T-cell (primary cell): ENCODE results near the gene PRSS1. TPM values are rescaled to one million over a fixed set of nuclear protein-coding genes. Genes with fewer than 3 reads are reported as not detected.

Source experiments
- ATAC-seq, 4 experiments: fragments of 200-7000 bp in 3 of 4; fragments of 150-1000 bp in 1 of 4; cut with Tn5 transposase; replicated peaks in 1 of 4; 1 replicate in 3 of 4; 2 replicates in 1 of 4; pipeline ENCODE4 v1.10.0; 2021; ENCODE audit warnings: moderate library complexity in 3 of 4, mild to moderate bottlenecking in 2 of 4, moderate number of reproducible peaks in 1 of 4
- CTCF ChIA-PET, 2 donors: fragments of 300-600 bp; sonication (Branson Sonifier 250); formaldehyde crosslinking; loops; one replicate each; lab custom pipeline; 2022; ENCODE audit warnings: antibody characterized with exemption in 2 of 2; lab: Charles Lee
- POLR2A ChIA-PET, 2 donors: fragments of 300-600 bp; sonication (Branson Sonifier 250); formaldehyde crosslinking; loops; one replicate each; lab custom pipeline; 2022; ENCODE audit warnings: antibody characterized with exemption in 2 of 2; lab: Charles Lee
- DNase-seq, 35 experiments: peaks; one replicate each; pipeline versions ENCODE4 v3.0.0 to v3.0.0-alpha.2; 2013 to 2023
- H3K27ac ChIP-seq: one replicate; pipeline ENCODE4 v1.5.1; 2013; ENCODE audit warnings: low read length
- H3K27me3 ChIP-seq, 2 experiments: replicated peaks in 1 of 2; 1 replicate in 1 of 2; 2 replicates in 1 of 2; pipeline versions ENCODE4 v1.6.1 to v1.7.0; 2013; ENCODE audit warnings: low read length in 1 of 2, mixed read lengths in 1 of 2; ENCODE audit not compliant: control insufficient read depth in 2 of 2, insufficient read depth in 2 of 2; ENCODE audit errors: extremely low read depth in 1 of 2
- H3K36me3 ChIP-seq, 2 donors: 1 replicate in 1 of 2; 2 replicates in 1 of 2; pipeline versions ENCODE4 v1.6.1 to v1.7.0; 2013; ENCODE audit warnings: low read length in 1 of 2; ENCODE audit not compliant: control insufficient read depth in 2 of 2, insufficient read depth in 1 of 2; ENCODE audit errors: extremely low read depth in 1 of 2
- H3K4me1 ChIP-seq, 2 experiments: 1 replicate in 1 of 2; 2 replicates in 1 of 2; pipeline versions ENCODE4 v1.6.1 to v1.7.0; 2013; ENCODE audit warnings: low read length in 2 of 2, mixed read lengths in 1 of 2; ENCODE audit not compliant: insufficient read depth in 2 of 2, control insufficient read depth in 1 of 2; ENCODE audit errors: extremely low read depth in 1 of 2
- H3K4me3 ChIP-seq, 2 donors: 1 replicate in 1 of 2; 2 replicates in 1 of 2; pipeline versions ENCODE4 v1.5.1 to v1.7.0; 2013; ENCODE audit warnings: mild to moderate bottlenecking in 2 of 2, low read length in 1 of 2, moderate library complexity in 1 of 2; ENCODE audit not compliant: control insufficient read depth in 1 of 2; ENCODE audit errors: extremely low read depth in 1 of 2
- H3K9me3 ChIP-seq: 2 replicates; pipeline ENCODE4 v1.7.0; 2013
- H3K27ac Mint-ChIP-seq, 2 donors: one replicate each; pipeline ENCODE4 v1.8.0; 2020 to 2021; ENCODE audit warnings: mild to moderate bottlenecking in 2 of 2, mixed read lengths in 2 of 2
- H3K27me3 Mint-ChIP-seq, 2 donors: one replicate each; pipeline ENCODE4 v1.8.0; 2021 to 2022; ENCODE audit warnings: mixed read lengths in 2 of 2
- H3K36me3 Mint-ChIP-seq: one replicate; pipeline ENCODE4 v1.8.0; 2021; ENCODE audit warnings: mixed read lengths
- H3K4me1 Mint-ChIP-seq, 3 donors: one replicate each; pipeline ENCODE4 v1.8.0; 2020 to 2022; ENCODE audit warnings: mixed read lengths in 3 of 3, mild to moderate bottlenecking in 1 of 3
- H3K4me3 Mint-ChIP-seq, 3 donors: one replicate each; pipeline ENCODE4 v1.8.0; 2020 to 2022; ENCODE audit warnings: mild to moderate bottlenecking in 3 of 3, mixed read lengths in 3 of 3, moderate library complexity in 3 of 3
- H3K9me3 Mint-ChIP-seq, 3 donors: one replicate each; pipeline ENCODE4 v1.8.0; 2020 to 2022; ENCODE audit warnings: mixed read lengths in 3 of 3
- WGBS: methylation state at CpG from one replicate; pipeline ENCODE4 v1.1.5; 2013; ENCODE audit warnings: missing lambda C conversion rate; ENCODE audit not compliant: insufficient coverage; 5-methylcytosine and 5-hydroxymethylcytosine counted together
- total RNA-seq, 35 experiments: library from RNA in 6 of 35; stranded (reverse) in 6 of 35; fragments of 120-200 nt in 1 of 35; gene quantifications; one replicate each; pipeline versions ENCODE4 v1.2.1 to v1.2.4 and lab custom pipeline; 2013 to 2026

Gene PRSS1
- total RNA-seq, 5 donors from 2014 or later (not counting 1 experiment from before 2014, with no cell fraction given), result 16.0 to 23.7 (median 20.8) TPM; not detected in 2

DNA sequence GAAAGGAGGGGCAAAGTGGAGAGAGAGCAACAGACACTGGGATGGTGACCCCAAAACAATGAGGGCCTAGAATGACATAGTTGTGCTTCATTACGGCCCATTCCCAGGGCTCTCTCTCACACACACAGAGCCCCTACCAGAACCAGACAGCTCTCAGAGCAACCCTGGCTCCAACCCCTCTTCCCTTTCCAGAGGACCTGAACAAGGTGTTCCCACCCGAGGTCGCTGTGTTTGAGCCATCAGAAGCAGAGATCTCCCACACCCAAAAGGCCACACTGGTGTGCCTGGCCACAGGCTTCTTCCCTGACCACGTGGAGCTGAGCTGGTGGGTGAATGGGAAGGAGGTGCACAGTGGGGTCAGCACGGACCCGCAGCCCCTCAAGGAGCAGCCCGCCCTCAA is 42.2 kb downstream of the PRSS1 start:
- H3K27me3 Mint-ChIP-seq, result no peaks in the 10 kb centered on the region
- Histone ChIP-seq H3K27me3 (no peaks in the 10 kb centered on the region), H3K4me3 (peak overlapping the region; percentile 59 to 91), H3K27ac (peak overlapping the region; percentile 97), H3K9me3 (no peaks in the 10 kb centered on the region), H3K36me3 (peaks cover 0 to 41% of the 10 kb centered on the region in 2 donors), H3K4me1 (peaks cover 23 to 47% of the 10 kb centered on the region in 2 experiments)
- ATAC-seq, result no peak
- peak overlapping the region; percentile 100 for H3K27ac Mint-ChIP-seq
- no peaks in the 10 kb centered on the region for H3K9me3 Mint-ChIP-seq
- POLR2A ChIA-PET, result interaction anchor here (0.8 to 12.9 kb wide), 4 partner anchors 18 to 445 kb away, joined by 3 to 577 read pairs (median 98); no protein-coding TSS in a partner anchor
- H3K4me1 Mint-ChIP-seq, result peaks cover 39 to 56% (median 46%) of the 10 kb centered on the region in 3 donors
- DNase-seq, result peak in 3 of 35 experiments; percentile 8 to 23 (median 9)
- peaks cover 61% of the 10 kb centered on the region for H3K36me3 Mint-ChIP-seq
- H3K4me3 Mint-ChIP-seq, result peak overlapping the region; percentile 93 to 97 (median 96)
- WGBS, result 17% methylated on average over 1 of the region's 7 CpGs
- CTCF ChIA-PET, result interaction anchor here (0.7 to 10.0 kb wide), 4 partner anchors 18 to 159 kb away, joined by 3 to 382 read pairs (median 4); no protein-coding TSS in a partner anchor

DNA sequence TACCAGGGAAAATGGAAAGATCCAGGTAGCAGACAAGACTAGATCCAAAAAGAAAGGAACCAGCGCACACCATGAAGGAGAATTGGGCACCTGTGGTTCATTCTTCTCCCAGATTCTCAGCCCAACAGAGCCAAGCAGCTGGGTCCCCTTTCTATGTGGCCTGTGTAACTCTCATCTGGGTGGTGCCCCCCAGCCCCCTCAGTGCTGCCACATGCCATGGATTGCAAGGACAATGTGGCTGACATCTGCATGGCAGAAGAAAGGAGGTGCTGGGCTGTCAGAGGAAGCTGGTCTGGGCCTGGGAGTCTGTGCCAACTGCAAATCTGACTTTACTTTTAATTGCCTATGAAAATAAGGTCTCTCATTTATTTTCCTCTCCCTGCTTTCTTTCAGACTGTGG is 42.9 kb downstream of the PRSS1 start:
- no peaks in the 10 kb centered on the region for H3K27me3 Mint-ChIP-seq
- H3K4me1 Mint-ChIP-seq, result peaks cover 39 to 56% (median 46%) of the 10 kb centered on the region in 3 donors
- 20% methylated on average over 1 of the region's 1 CpG for WGBS
- POLR2A ChIA-PET, result interaction anchor here (10.8 to 12.9 kb wide), 2 partner anchors 18 kb away, joined by 187 to 577 read pairs; no protein-coding TSS in a partner anchor
- H3K4me3 Mint-ChIP-seq, result peak overlapping the region; percentile 93 to 97 (median 96)
- H3K9me3 Mint-ChIP-seq, result no peaks in the 10 kb centered on the region
- Histone ChIP-seq H3K4me1 (peaks cover 23 to 47% of the 10 kb centered on the region in 2 experiments), H3K27me3 (no peaks in the 10 kb centered on the region), H3K36me3 (peaks cover 0 to 41% of the 10 kb centered on the region in 2 donors), H3K4me3 (peak overlapping the region; percentile 47 to 91), H3K27ac (peak overlapping the region; percentile 97), H3K9me3 (no peaks in the 10 kb centered on the region)
- no peak for ATAC-seq
- H3K36me3 Mint-ChIP-seq, result peaks cover 58% of the 10 kb centered on the region
- peak overlapping the region; percentile 100 for H3K27ac Mint-ChIP-seq
- CTCF ChIA-PET, result interaction anchor here in 1 of 2 donors (1.1 kb wide), 1 partner anchor 127 kb away, joined by 4 read pairs; no protein-coding TSS in a partner anchor
- peak in 2 of 35 experiments; percentile 12 to 26 for DNase-seq

DNA sequence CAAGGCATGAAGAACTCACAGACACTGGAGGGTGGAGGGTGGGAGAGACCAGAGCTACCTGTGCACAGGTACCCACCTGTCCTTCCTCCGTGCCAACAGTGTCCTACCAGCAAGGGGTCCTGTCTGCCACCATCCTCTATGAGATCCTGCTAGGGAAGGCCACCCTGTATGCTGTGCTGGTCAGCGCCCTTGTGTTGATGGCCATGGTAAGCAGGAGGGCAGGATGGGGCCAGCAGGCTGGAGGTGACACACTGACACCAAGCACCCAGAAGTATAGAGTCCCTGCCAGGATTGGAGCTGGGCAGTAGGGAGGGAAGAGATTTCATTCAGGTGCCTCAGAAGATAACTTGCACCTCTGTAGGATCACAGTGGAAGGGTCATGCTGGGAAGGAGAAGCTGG is 43.3 kb downstream of the PRSS1 start:
- Mint-ChIP-seq H3K9me3 (no peaks in the 10 kb centered on the region), H3K27ac (peak overlapping the region; percentile 100), H3K27me3 (peaks cover 0 to 1% of the 10 kb centered on the region in 2 donors), H3K4me1 (peaks cover 39 to 56% (median 46%) of the 10 kb centered on the region in 3 donors), H3K4me3 (peak overlapping the region; percentile 93 to 97 (median 96)), H3K36me3 (peaks cover 62% of the 10 kb centered on the region)
- Histone ChIP-seq H3K36me3 (peaks cover 0 to 44% of the 10 kb centered on the region in 2 donors), H3K27me3 (no peaks in the 10 kb centered on the region), H3K27ac (peak overlapping the region; percentile 97), H3K9me3 (no peaks in the 10 kb centered on the region), H3K4me1 (peaks cover 23 to 47% of the 10 kb centered on the region in 2 experiments), H3K4me3 (peak overlapping the region; percentile 47 to 91)
- DNase-seq (peak in 2 of 35 experiments; percentile 3 to 26), ATAC-seq (no peak)
- no CpG with 5 or more reads among the region's 2 CpGs for WGBS
- ChIA-PET POLR2A (interaction anchor here (0.9 to 12.9 kb wide), 3 partner anchors 8 to 18 kb away, joined by 12 to 577 read pairs (median 187); no protein-coding TSS in a partner anchor), CTCF (interaction anchor here in 1 of 2 donors (0.7 to 8.1 kb wide), 4 partner anchors 8 to 128 kb away, joined by 3 to 116 read pairs (median 4); no protein-coding TSS in a partner anchor)

DNA sequence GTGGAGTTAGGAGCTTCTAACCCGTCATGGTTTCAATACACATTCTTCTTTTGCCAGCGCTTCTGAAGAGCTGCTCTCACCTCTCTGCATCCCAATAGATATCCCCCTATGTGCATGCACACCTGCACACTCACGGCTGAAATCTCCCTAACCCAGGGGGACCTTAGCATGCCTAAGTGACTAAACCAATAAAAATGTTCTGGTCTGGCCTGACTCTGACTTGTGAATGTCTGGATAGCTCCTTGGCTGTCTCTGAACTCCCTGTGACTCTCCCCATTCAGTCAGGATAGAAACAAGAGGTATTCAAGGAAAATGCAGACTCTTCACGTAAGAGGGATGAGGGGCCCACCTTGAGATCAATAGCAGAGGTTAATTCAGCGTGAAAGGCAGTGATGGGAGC is 43.9 kb downstream of the PRSS1 start:
- peaks cover 39 to 56% (median 46%) of the 10 kb centered on the region in 3 donors for H3K4me1 Mint-ChIP-seq
- ATAC-seq, result no peak
- Histone ChIP-seq H3K9me3 (no peaks in the 10 kb centered on the region), H3K4me1 (peaks cover 23 to 47% of the 10 kb centered on the region in 2 experiments), H3K27ac (peak overlapping the region; percentile 97), H3K4me3 (peak overlapping the region in 1 of 2 donors; percentile 91), H3K27me3 (no peaks in the 10 kb centered on the region), H3K36me3 (peaks cover 0 to 48% of the 10 kb centered on the region in 2 donors)
- WGBS, result 17% methylated on average over 1 of the region's 5 CpGs
- ChIA-PET CTCF (interaction anchor here (0.7 to 8.1 kb wide), 5 partner anchors 8 to 128 kb away, joined by 3 to 116 read pairs (median 4); no protein-coding TSS in a partner anchor), POLR2A (interaction anchor here (0.6 to 12.9 kb wide), 4 partner anchors 9 to 598 kb away, joined by 3 to 577 read pairs (median 100); no protein-coding TSS in a partner anchor)
- H3K4me3 Mint-ChIP-seq, result peak overlapping the region; percentile 93 to 97 (median 96)
- peak overlapping the region; percentile 100 for H3K27ac Mint-ChIP-seq
- H3K9me3 Mint-ChIP-seq, result no peaks in the 10 kb centered on the region
- H3K36me3 Mint-ChIP-seq, result peaks cover 62% of the 10 kb centered on the region
- DNase-seq, result peak in 1 of 35 experiments; percentile 3
- peaks cover 0 to 3% of the 10 kb centered on the region in 2 donors for H3K27me3 Mint-ChIP-seq

DNA sequence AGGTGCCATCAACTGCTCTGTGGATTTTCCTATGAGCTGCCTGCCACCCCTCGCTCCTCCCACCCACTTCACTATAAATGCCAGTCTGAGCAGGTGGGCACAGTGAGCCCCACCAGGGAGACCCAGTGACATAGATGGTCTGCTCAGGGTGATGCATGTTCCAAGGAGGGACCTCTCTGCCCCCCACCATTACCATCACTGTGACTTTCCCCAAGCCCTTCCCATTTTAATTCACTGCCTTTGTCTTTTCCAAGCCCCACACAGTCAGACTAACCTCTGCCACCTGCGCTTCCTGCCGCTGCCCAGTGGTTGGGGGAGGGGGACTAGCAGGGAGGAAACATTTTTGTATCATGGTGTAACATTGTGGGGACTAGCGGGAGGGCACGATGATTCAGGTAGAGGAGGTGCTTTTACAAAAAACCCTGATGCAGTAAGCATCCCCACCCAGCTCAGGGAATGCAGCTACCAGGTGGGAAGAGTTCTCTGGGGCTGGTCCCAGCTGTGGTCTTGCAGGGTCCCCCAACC is 46.1 kb downstream of the PRSS1 start:
- Histone ChIP-seq H3K4me1 (peaks cover 34 to 55% of the 10 kb centered on the region in 2 experiments), H3K27ac (peak overlapping the region; percentile 97), H3K4me3 (peak overlapping the region; percentile 92 to 97), H3K9me3 (no peaks in the 10 kb centered on the region), H3K27me3 (no peaks in the 10 kb centered on the region), H3K36me3 (peaks cover 0 to 45% of the 10 kb centered on the region in 2 donors)
- H3K27me3 Mint-ChIP-seq, result peaks cover 0 to 3% of the 10 kb centered on the region in 2 donors
- CTCF ChIA-PET, result interaction anchor here in 1 of 2 donors (0.7 to 8.1 kb wide), 2 partner anchors 10 to 14 kb away, joined by 6 to 116 read pairs; no protein-coding TSS in a partner anchor
- POLR2A ChIA-PET, result interaction anchor here (0.6 to 8.4 kb wide), 6 partner anchors 9 to 275 kb away, joined by 3 to 337 read pairs (median 116); no protein-coding TSS in a partner anchor
- ATAC-seq (peak; percentile 25 to 49 (median 38)), DNase-seq (peak in 32 of 35 experiments; percentile 46 to 79 (median 64))
- WGBS, result no CpG with 5 or more reads among the region's 5 CpGs
- H3K36me3 Mint-ChIP-seq, result peaks cover 62% of the 10 kb centered on the region
- H3K9me3 Mint-ChIP-seq, result no peaks in the 10 kb centered on the region
- H3K27ac Mint-ChIP-seq, result peak overlapping the region; percentile 100
- H3K4me3 Mint-ChIP-seq, result peak overlapping the region; percentile 93 to 100 (median 99)
- H3K4me1 Mint-ChIP-seq, result peaks cover 59 to 68% (median 68%) of the 10 kb centered on the region in 3 donors
